ENCODE measurements around the gene CPTP.

Gene CPTP

DNA sequence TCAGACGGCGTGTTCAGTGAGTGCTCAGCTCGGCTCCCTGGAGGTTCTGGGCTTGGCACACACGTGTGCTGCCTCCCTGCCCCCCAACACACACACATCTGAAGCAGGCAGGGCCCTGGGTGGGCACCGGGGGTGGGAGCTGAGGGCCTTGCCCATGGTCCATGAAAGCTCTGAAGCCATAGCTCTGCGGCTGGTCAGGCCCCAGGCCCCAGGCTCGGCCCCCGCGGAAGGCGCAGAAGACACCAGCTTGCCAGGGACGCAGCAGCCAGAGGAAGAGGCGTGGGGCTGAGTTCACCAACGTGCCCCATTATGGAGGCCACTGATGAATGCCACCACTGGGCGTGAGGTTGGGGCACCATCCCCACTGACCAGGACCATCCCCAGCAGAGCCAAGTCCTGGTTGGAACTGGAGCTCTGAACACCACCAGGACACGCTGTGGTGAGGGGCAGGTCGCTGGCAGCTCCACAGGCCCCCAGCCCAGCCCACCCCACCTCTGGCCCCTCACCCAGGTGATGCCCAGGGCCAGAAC, 46.2 kb downstream of the CPTP start:
- no peak for DNase-seq

DNA sequence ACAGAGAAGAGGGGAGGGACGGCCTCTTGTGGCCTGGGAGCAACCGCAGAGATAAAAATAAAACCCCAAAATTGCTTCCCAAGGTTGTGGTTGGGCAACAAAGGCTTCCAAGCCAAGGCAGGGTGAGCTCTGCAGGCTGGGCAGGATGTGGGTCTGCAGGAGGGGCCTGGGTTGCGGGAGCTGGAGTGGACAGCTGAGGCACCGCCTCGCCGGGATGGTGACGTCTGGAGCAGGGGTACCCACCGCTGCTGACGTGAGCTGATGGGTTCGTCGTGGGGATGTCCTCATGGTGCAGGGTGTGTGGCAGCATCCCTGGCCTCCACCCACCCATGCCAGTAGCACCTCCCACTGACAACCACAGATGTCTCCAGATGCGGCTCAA, 46.8 kb downstream of the CPTP start:
- DNase-seq = no peak

DNA sequence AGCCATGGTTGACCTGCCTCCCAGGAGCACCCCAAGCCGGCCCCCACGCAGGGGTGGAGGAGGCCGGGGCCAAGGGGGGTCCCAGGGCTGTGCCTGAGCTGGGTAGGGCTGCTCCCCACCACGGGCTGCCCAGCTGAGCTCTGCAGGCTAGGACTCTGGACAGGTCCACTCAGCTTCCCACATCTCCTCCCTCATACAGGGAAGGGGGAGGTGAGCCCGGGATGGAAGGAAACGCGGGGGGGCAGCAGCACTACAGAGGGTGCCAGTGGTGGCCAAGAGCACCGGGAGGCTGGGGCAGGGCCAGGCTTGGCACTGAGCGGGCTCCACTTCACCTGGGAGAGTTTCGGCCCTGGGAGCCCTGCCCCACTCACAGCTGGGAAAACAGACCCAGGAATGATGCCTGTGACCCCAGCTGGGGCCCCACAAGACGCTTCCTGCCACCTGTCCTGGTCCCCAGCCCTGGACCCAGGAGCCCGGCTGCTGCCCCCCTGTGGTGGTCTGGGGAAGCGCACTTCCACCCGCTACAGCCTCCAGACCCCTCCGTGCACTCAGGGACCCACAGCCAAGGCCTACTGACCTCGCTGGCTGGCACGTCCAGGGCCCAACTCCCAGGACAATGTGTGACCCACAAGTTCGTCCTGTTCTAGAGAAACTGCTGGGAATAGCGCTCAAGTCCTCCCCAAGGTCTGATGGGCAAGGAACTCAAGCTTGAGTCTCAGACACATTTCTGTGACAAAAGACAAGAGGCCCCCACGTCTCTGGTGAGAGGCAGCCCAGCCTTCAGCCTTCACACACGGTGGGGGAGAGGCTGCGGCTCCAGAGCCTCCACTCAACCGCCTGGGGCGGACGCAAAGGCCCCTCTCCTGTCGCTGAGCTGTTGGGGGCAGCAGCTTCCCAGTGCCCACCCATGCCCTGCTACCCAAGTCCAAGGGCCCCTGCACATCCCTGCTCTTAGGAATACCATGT, 47.4 kb downstream of the CPTP start:
- peak; percentile 16 for DNase-seq

DNA sequence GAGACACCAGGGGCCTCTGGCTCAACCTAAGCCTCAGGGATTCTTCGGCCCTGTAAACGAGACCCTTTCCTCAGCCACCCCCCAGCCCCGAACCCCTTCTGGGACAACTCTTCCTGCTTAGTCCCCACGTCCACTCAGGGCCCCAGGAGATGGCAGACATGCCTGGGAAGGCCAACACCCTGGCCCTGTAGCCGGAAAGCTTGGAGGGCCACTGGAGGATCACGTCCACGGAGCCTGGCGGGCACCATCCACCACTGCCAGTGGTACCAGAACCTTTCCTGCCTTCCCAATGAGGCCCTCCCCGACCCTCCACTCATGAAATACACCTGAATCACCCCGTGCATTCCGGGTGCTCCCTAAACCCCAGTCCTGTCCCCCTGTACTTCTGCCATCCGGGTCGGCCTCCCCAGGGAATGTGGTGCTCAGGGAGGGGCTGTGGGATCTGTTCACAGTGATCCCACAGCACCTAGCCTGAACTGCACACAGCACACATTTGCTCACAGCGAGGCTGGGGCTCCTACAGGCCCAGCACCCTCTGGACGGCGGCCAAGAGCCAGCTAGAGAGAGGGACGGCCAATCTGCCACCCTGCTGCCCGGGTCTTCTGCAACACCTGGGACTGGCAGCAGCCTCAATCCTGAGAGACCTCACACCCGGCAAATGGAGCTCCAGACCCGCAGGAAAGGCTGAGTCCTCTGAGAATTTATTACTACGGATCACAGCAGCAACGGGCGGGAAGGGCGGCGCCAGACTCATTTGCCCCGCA, 48.6 kb downstream of the CPTP start:
- no peak for DNase-seq

- DNase-seq = no peak
These were observed 49.4 kb downstream of the CPTP start for GRCh38 chr1:1373815-1374588.

- peak; percentile 4 for DNase-seq
These were observed 50.0 kb downstream of the CPTP start for GRCh38 chr1:1374589-1374928.

DNA sequence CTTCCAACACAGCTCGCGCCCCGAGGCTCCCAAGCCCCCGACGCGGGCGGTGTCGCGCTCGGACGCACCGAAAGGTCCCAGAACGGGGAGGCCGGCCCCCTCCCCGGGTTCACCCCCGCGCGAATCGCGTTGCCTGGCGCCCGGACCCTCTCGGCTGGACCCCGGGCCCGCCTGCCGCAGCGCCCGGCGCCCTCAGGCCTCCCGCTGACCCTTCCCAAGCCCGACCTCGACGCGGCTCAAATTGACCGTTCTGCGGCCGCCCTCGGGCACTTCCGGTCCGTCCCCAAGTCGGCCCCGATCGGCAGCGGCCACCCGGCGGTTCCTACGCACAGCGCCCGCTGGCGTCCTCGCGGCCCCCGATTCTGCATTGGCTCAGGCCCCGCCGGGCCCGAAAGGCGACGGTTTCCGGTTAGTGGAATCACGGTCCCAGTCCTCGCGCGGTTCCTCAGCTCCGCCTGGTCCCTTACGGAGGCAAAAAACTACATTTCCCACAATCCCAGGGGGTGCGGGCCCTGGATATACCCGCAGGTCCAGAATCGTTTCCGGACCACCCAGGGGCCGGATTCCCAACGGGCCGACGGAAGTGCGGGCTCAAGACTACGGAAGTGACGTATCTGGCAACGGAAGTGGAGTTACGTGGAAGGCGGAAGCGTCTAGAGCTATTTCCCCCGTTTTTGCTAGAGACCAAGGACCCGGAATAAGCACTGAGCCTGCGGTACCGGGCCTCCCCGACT, 50.5 kb downstream of the CPTP start, which contains the start of gene AURKAIP1:
Gene AURKAIP1, minus strand, starts transcription at position 279 of the 734 bp plus-strand sequence. CDS start 451 bp downstream, outside the sequence.
- DNase-seq = peak; percentile 99

- DNase-seq = no peak
These were observed 52.1 kb downstream of the CPTP start for GRCh38 chr1:1376551-1377226.

DNA sequence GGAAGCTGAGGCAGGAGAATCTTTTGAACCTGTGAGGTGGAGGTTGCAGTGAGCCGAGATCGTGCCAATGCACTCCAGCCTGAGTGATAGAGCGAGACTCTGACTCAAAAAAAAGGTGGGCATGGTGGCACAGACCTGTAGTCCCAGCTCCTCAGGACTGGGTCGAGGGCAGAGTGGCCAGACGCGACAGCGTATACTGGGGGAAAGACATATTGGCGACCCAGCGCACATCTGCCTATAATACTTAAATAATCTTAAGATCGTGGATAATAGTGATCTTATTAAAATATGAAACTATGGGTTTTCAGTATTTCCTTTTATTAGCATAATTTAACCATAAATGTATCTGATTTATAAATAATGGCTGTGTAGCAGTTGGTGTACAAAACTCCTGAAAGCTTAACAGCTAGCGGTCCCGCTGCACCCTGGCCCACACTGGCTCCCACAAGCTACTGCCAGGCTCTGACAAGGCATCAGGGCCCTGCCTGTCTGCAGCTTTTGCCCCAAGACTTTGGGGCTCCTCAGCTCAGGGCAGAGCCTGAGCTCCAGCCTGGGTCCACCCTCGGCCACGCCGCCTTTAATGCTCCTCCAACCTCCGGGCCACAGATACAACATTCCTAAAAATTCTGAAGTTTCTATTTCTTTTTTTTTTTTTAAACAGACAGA, 53.1 kb downstream of the CPTP start:
- DNase-seq = no peak

Measured in NCI-H1436 (cell line).